Tibial nerve (tissue), 3 donors: ENCODE measurements around the gene CNNM1.

Experiments used
- POLR2A ChIP-seq, 2 donors: fragments of 450-650 bp; IDR thresholded peaks; one replicate each; pipeline ENCODE4 v1.6.1; 2017; ENCODE audit warnings: antibody characterized with exemption in 2 of 2, mild to moderate bottlenecking in 2 of 2, moderate library complexity in 2 of 2
- TF ChIP-seq, protein P1 (sequence below), 5 experiments: fragments of 200-600 bp in 3 of 5; fragments of 450-650 bp in 2 of 5; sonication (generic) in 3 of 5; IDR thresholded peaks; one replicate each; pipeline ENCODE4 v1.5.1; 2016 to 2019; ENCODE audit warnings: antibody characterized with exemption in 5 of 5, mild to moderate bottlenecking in 3 of 5, moderate library complexity in 2 of 5

DNA sequence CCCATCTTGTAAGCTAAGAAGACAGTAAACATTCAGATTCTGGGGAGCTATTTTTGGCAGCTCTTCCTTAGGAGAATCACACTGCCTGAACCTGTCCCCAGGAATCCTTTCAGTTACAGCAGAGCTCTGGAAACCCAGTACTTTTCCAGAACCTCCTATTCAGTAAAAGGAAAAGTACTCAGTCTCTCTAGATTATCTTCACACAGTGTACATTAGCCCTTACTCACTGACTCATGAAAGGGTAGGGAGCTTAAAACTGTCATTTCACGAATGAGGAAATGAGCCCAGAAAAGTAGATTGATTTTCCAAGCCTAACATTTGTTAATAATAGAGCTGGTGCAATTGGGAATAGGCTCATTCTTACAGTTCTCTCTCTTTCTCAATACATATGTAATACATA lies 3.9 kb upstream of the CNNM1 start:
- TF ChIP-seq POLR2A (IDR thresholded peaks at IDR 0.05) = no peak
- TF ChIP-seq, protein P1, sequence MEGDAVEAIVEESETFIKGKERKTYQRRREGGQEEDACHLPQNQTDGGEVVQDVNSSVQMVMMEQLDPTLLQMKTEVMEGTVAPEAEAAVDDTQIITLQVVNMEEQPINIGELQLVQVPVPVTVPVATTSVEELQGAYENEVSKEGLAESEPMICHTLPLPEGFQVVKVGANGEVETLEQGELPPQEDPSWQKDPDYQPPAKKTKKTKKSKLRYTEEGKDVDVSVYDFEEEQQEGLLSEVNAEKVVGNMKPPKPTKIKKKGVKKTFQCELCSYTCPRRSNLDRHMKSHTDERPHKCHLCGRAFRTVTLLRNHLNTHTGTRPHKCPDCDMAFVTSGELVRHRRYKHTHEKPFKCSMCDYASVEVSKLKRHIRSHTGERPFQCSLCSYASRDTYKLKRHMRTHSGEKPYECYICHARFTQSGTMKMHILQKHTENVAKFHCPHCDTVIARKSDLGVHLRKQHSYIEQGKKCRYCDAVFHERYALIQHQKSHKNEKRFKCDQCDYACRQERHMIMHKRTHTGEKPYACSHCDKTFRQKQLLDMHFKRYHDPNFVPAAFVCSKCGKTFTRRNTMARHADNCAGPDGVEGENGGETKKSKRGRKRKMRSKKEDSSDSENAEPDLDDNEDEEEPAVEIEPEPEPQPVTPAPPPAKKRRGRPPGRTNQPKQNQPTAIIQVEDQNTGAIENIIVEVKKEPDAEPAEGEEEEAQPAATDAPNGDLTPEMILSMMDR (IDR thresholded peaks at IDR 0.05) = no peak
